Gastroesophageal sphincter (tissue), 3 donors: Measurements from ENCODE around the gene ACTMAP.

Experiments
- POLR2A ChIP-seq, 2 donors: fragments of 450-650 bp; IDR thresholded peaks; one replicate each; pipeline ENCODE4 v1.6.1; 2017; ENCODE audit warnings: antibody characterized with exemption in 2 of 2, mild to moderate bottlenecking in 2 of 2, moderate library complexity in 1 of 2
- TF ChIP-seq, protein P1 (sequence below), 4 experiments: fragments of 200-600 bp in 2 of 4; fragments of 450-650 bp in 2 of 4; sonication (generic) in 1 of 4; IDR thresholded peaks; one replicate each; pipeline ENCODE4 v1.5.1; 2017 to 2019; ENCODE audit warnings: antibody characterized with exemption in 4 of 4, mild to moderate bottlenecking in 2 of 4, moderate library complexity in 2 of 4

GRCh38 chr19:40743926-40744325, 6.4 kb downstream of the ACTMAP start:
- TF ChIP-seq, protein P1, sequence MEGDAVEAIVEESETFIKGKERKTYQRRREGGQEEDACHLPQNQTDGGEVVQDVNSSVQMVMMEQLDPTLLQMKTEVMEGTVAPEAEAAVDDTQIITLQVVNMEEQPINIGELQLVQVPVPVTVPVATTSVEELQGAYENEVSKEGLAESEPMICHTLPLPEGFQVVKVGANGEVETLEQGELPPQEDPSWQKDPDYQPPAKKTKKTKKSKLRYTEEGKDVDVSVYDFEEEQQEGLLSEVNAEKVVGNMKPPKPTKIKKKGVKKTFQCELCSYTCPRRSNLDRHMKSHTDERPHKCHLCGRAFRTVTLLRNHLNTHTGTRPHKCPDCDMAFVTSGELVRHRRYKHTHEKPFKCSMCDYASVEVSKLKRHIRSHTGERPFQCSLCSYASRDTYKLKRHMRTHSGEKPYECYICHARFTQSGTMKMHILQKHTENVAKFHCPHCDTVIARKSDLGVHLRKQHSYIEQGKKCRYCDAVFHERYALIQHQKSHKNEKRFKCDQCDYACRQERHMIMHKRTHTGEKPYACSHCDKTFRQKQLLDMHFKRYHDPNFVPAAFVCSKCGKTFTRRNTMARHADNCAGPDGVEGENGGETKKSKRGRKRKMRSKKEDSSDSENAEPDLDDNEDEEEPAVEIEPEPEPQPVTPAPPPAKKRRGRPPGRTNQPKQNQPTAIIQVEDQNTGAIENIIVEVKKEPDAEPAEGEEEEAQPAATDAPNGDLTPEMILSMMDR (IDR thresholded peaks at IDR 0.05): no peak
- no peak for TF ChIP-seq POLR2A (IDR thresholded peaks at IDR 0.05)
